CD4-positive, alpha-beta T cell treated with Interleukin-6 at 100 ng/mL for 8 hours (primary cell): ENCODE results near the gene TFAP2C.
"Not testable (repeated sequence)": the region's sequence is repeated elsewhere in the genome, so short reads cannot be mapped to it uniquely, and the experiment has no call there.

Source experiments
- DNase-seq: peaks from one replicate; pipeline ENCODE4 v3.0.0-alpha.2; 2020; ENCODE audit warnings: mixed read lengths, low spot score

The TFAP2C gene

GRCh38 chr20:56653211-56653610, 24.1 kb downstream of the TFAP2C start:
- no peak for DNase-seq

- no peak for DNase-seq
Observed at GRCh38 chr20:56656632-56657031, 27.5 kb downstream of the TFAP2C start.

GRCh38 chr20:56657879-56658278, 28.8 kb downstream of the TFAP2C start:
- no peak for DNase-seq

GRCh38 chr20:56658341-56658947, 29.3 kb downstream of the TFAP2C start:
- not testable (repeated sequence) for DNase-seq

GRCh38 chr20:56663660-56664059, 34.6 kb downstream of the TFAP2C start:
- no peak for DNase-seq

GRCh38 chr20:56664796-56665195, 35.7 kb downstream of the TFAP2C start:
- no peak for DNase-seq

GRCh38 chr20:56665806-56666205, 36.7 kb downstream of the TFAP2C start:
- DNase-seq: no peak

GRCh38 chr20:56673450-56673849, 44.3 kb downstream of the TFAP2C start:
- DNase-seq: no peak

- DNase-seq: no peak
Observed at GRCh38 chr20:56676001-56676400, 46.9 kb downstream of the TFAP2C start.

GRCh38 chr20:56676679-56677078, 47.6 kb downstream of the TFAP2C start:
- no peak for DNase-seq

- no peak for DNase-seq
Observed at GRCh38 chr20:56683077-56683865, 54.2 kb downstream of the TFAP2C start.

GRCh38 chr20:56685879-56686278, 56.8 kb downstream of the TFAP2C start:
- no peak for DNase-seq

- no peak for DNase-seq
Observed at GRCh38 chr20:56687061-56687460, 58.0 kb downstream of the TFAP2C start.

GRCh38 chr20:56688106-56688505, 59.0 kb downstream of the TFAP2C start:
- no peak for DNase-seq
